Posterior cingulate gyrus (tissue), 11 donors: ENCODE measurements around the gene SYT17.

Experiments used
- DNase-seq, 10 donors: peaks; one replicate each; pipeline versions ENCODE4 v3.0.0 to v3.0.0-alpha.2; 2020 to 2021; ENCODE audit warnings: mixed read lengths in 3 of 10
- intact Hi-C: fragments of 100-400 bp; cut with DNase I; formaldehyde crosslinking; loops from one replicate; pipeline ENCODE4 v1.15.1; 2023

SYT17 gene

GRCh38 chr16:19241512-19241911 lies 73.5 kb downstream of the SYT17 start:
- no peak for DNase-seq
- intact Hi-C loops: loop anchor here (10.0 kb wide), 1 partner anchor 133 kb away; no protein-coding TSS in a partner anchor

DNA sequence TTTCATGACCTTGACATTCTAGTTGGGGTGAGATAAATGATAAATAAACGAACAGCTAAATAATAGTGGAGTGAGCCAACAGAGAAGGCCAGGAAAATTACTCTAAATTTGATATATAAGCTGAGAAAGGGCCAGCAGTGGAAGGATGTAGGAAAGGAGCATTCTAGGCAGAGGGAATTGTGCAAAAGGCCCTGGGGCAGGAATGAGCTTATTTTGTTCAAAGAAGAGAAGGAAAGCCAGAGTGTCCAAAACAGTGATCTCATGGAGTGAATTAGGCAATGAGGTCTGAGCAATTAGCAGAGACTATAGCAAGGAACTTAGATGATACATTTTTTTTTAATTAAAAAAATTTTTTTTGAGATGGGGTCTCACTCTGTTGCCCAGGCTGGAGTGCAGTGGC lies 74.1 kb downstream of the SYT17 start:
- intact Hi-C loops: loop anchor here (10.0 kb wide), 1 partner anchor 133 kb away; no protein-coding TSS in a partner anchor
- no peak for DNase-seq

GRCh38 chr16:19242987-19243575 lies 75.0 kb downstream of the SYT17 start:
- intact Hi-C loops: loop anchor here (10.0 kb wide), 1 partner anchor 132 kb away; no protein-coding TSS in a partner anchor
- no peak for DNase-seq

DNA sequence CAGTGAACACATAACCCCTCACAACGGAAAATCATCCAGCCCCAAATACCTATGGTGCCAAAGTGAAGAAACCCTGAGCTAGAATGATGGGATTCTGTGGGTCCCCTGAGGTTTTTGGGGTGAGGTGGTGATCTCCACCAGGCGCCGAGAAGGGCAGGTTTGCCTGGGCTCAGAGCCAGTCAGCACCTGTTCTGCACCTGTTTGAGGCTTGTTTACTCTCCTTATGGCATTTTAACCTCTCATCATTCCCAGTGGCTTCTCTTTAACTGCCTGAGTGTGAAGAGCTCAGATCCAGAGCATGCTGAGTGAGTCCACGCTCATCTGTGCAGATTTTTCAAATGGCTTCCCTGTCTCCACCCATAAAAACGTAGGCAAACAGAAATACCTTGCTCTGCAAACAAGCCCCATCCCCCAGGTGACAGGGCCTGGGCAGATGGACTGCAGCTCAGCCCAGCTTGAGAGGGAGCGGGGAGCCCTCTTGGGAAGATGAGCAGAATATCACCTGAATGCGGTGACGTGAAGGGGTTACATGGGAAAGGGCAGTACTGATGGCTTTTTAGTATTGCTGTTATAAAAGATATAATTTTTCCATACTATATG lies 77.4 kb downstream of the SYT17 start:
- DNase-seq: no peak
- intact Hi-C loops: loop anchor here (10.0 kb wide), 1 partner anchor 129 kb away; no protein-coding TSS in a partner anchor

DNA sequence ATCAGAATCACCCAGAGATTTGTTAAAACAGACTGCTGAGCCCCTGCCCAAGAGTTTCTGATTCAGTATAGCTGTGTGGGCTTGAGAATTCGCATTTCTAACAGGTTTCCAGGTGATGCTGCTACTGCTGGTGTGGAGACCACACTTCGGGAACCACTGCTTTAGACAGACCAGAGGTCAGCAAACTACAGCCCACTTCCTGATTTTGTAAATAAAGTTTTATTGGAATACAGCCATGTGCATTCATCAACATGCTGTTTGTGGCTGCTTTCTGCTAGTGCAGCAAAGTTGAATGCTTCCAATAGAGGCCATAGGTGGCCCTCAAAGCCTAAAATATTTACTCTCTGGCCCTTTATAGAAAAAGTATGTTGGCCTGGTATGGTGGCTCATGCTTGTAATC lies 84.9 kb downstream of the SYT17 start:
- intact Hi-C loops: no loop called here
- DNase-seq: no peak

GRCh38 chr16:19254611-19255010 lies 86.6 kb downstream of the SYT17 start:
- no peak for DNase-seq
- intact Hi-C loops: no loop called here

GRCh38 chr16:19264123-19264673 lies 96.2 kb downstream of the SYT17 start:
- intact Hi-C loops: no loop called here
- DNase-seq: no peak

DNA sequence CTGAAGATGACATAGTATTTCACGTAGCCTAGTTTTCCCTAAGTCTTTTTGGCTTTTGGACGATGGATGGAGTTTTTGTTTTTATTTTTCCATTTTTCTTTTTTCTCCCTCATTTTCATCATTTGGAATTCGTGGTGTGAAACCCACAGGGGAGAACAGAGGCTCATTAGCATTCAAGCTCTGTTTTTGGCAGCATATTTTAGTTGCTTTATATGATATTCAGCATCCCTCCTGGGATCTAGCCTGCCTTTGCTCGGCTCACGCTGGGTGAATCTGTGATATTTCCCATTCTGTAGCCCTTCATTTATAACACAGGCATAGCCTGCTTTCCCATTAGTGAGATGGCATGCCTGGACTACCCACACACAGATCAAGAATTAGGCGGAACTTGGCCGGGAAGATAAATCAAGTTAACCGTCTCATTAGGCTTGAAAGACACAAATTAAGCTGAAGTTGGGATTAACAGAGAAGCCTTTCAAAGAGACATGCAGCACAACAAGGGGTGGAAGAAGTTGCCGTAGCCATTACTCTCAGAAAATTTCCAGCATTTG lies 97.4 kb downstream of the SYT17 start:
- intact Hi-C loops: no loop called here
- DNase-seq: no peak

GRCh38 chr16:19266774-19267173 lies 98.7 kb downstream of the SYT17 start:
- no peak for DNase-seq
- intact Hi-C loops: no loop called here

- no peak for DNase-seq
- intact Hi-C loops: no loop called here
These were observed 101.1 kb downstream of the SYT17 start for GRCh38 chr16:19269098-19269497.

DNA sequence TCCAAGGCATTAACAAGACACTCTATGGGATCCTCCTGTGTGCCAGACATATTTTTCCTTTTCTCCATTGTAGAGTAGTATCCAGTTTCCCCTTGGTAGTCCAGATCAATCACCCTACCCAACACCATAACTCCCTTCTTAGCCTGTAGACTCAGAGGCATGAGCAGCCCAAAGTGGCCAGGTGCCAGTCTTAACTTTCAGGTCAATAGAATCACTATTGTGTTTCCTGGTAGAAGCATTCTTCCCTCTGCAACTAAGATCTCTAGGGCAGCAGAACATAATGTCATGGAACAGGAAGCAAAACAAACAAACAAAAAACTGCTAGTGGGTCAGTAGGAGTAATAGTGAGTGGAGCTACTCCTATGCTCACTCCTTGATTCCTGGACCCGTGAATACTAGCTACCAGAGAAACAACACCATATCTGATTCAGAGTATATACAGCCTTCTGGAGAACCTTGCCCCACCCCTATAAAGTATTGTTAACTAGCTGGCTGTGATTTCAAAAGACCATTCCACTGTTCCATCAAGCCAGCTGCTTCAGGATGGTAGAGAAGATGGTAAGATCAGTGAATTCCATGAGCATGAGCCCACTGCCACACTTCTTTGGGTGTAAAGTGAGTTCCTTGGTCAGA lies 106.2 kb downstream of the SYT17 start:
- intact Hi-C loops: no loop called here
- DNase-seq: no peak

GRCh38 chr16:19278403-19278802 lies 110.4 kb downstream of the SYT17 start:
- intact Hi-C loops: no loop called here
- DNase-seq: no peak

GRCh38 chr16:19281246-19281645 lies 113.2 kb downstream of the SYT17 start:
- no peak for DNase-seq
- intact Hi-C loops: no loop called here

- no peak for DNase-seq
- intact Hi-C loops: no loop called here
These were observed 114.1 kb downstream of the SYT17 start for GRCh38 chr16:19282101-19282500.

GRCh38 chr16:19283637-19284036 lies 115.6 kb downstream of the SYT17 start:
- no peak for DNase-seq
- intact Hi-C loops: no loop called here

DNA sequence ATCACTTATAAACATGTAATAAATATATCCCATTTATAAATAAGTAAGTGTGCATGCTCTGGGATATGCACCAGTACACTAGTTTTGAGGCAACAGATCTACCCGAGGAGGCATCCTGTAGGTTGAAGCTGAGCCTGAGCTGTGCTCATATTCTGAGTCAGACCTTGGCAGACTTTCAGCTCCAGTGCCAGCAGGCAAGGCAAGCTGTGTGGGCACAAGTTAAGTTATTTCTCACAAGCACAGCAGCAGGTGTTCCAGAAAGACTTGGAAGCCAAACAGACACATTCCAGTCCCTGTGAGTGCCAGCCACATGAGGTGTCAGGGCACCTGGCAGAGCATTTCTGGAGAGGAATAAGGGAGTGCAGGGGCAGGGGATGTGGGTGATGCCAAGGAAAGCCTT lies 116.2 kb downstream of the SYT17 start:
- intact Hi-C loops: no loop called here
- DNase-seq: peak; percentile 31 to 96 (median 74)

GRCh38 chr16:19285431-19285830 lies 117.4 kb downstream of the SYT17 start, which contains the start of gene CLEC19A:
Gene CLEC19A (plus strand): TSS chr16:19285731. CDS start chr16:19285852, 121 bp downstream.
- DNase-seq: no peak
- intact Hi-C loops: no loop called here

GRCh38 chr16:19286827-19287226 lies 118.8 kb downstream of the SYT17 start:
- DNase-seq: no peak
- intact Hi-C loops: no loop called here

GRCh38 chr16:19287241-19287640 lies 119.2 kb downstream of the SYT17 start:
- no peak for DNase-seq
- intact Hi-C loops: no loop called here

DNA sequence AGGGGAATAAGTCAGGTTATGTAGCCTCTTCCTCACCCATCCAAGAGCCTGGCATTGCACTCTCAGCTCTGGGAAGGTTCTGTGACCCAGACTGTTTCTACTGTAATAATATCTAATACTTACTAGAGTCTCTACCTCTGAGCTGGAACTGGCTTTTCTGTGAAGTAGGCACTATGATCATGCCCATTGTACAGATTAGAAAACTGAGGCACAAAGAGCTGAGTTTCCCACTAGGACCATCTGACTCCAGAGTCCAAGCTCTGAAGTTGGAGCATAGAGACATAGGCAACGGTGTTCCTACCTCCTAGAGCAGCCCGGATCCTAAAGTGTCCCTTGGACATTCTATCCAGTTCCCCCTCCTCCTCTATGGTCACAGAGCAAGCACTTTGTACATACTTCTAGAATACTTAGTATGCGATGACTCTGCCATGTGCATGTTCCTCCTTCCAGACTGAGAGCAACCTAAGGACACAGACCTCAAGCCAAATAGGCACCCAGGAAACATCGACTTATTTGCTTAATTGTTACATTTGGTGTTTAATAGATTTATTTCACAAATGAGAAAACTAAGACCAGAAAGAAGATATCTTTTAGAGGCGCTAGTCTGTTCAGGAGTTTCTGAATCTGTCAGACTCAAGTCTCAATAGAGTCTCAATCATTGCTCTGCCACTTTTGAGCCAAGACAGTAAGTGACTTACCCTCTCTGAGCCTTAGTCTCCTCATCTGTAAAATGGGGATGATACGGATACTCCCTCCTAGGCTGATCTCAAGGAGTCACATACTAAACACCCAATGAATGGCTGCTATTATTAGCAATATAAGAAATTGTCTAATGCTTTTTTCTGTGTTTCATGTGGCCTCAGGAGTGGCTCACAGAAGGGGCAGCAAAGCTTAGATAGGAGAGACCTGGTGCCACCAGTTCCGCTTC lies 121.1 kb downstream of the SYT17 start:
- intact Hi-C loops: no loop called here
- DNase-seq: no peak
